CD4-positive, alpha-beta T cell (primary cell): ENCODE results near the gene HSF2BP. TPM values are rescaled to one million over a fixed set of nuclear protein-coding genes. Genes with fewer than 3 reads are reported as not detected.

Experiments
- ATAC-seq: fragments of 200-7000 bp; cut with Tn5 transposase; one replicate; pipeline ENCODE4 v1.10.0; 2022; ENCODE audit warnings: mild to moderate bottlenecking; ENCODE audit not compliant: poor library complexity
- CTCF ChIA-PET: fragments of 350-600 bp; sonication (Branson Sonifier 250); formaldehyde crosslinking; loops from one replicate; lab custom pipeline; 2021; ENCODE audit warnings: antibody characterized with exemption, inconsistent platforms; lab: Charles Lee
- POLR2A ChIA-PET: fragments of 350-600 bp; sonication (Branson Sonifier 250); formaldehyde crosslinking; loops from one replicate; lab custom pipeline; 2021; ENCODE audit warnings: antibody characterized with exemption, inconsistent platforms; lab: Charles Lee
- DNase-seq, 14 experiments: peaks; one replicate each; pipeline ENCODE4 v3.0.0-alpha.2; 2013 to 2020; ENCODE audit warnings: mixed read lengths in 2 of 14
- H3K27ac ChIP-seq, 2 donors: one replicate each; pipeline versions ENCODE4 v1.5.1 to v1.7.0; 2013; ENCODE audit warnings: low read length in 2 of 2, low read depth in 1 of 2, mild to moderate bottlenecking in 1 of 2
- H3K27me3 ChIP-seq, 2 experiments: 1 replicate in 1 of 2; 2 replicates in 1 of 2; pipeline versions ENCODE4 v1.6.1 to v1.7.0; 2013; ENCODE audit warnings: low read length in 2 of 2, control low read depth in 1 of 2, mild to moderate bottlenecking in 1 of 2, moderate library complexity in 1 of 2; ENCODE audit not compliant: insufficient read depth in 2 of 2, control insufficient read depth in 1 of 2
- H3K36me3 ChIP-seq: one replicate; pipeline ENCODE4 v1.6.1; 2013; ENCODE audit warnings: low read length, control low read depth; ENCODE audit not compliant: insufficient read depth
- H3K4me1 ChIP-seq: one replicate; pipeline ENCODE4 v1.6.1; 2013; ENCODE audit warnings: low read length, control low read depth; ENCODE audit not compliant: insufficient read depth
- H3K4me3 ChIP-seq: one replicate; pipeline ENCODE4 v1.5.1; 2013; ENCODE audit warnings: mild to moderate bottlenecking, low read length, moderate library complexity
- H3K9me3 ChIP-seq, 2 experiments: 1 replicate in 1 of 2; 2 replicates in 1 of 2; pipeline versions ENCODE4 v1.6.1 to v1.7.0; 2013; ENCODE audit warnings: low read length in 2 of 2, mild to moderate bottlenecking in 2 of 2, control low read depth in 1 of 2, moderate library complexity in 1 of 2; ENCODE audit not compliant: control insufficient read depth in 1 of 2, insufficient read depth in 1 of 2
- H3K27ac Mint-ChIP-seq: one replicate; pipeline ENCODE4 v1.8.0; 2020; ENCODE audit warnings: mixed read lengths
- H3K27me3 Mint-ChIP-seq: one replicate; pipeline ENCODE4 v1.8.0; 2021; ENCODE audit warnings: mixed read lengths
- H3K36me3 Mint-ChIP-seq: one replicate; pipeline ENCODE4 v1.8.0; 2021; ENCODE audit warnings: low read depth, mixed read lengths
- H3K4me1 Mint-ChIP-seq: one replicate; pipeline ENCODE4 v1.8.0; 2021; ENCODE audit warnings: low read depth, mixed read lengths
- H3K4me3 Mint-ChIP-seq: one replicate; pipeline ENCODE4 v1.8.0; 2020; ENCODE audit warnings: mild to moderate bottlenecking, mixed read lengths
- H3K9me3 Mint-ChIP-seq: one replicate; pipeline ENCODE4 v1.8.0; 2020; ENCODE audit warnings: mixed read lengths
- CTCF ChIP-seq: fragments of 200-600 bp; IDR thresholded peaks from one replicate; pipeline ENCODE4 v1.8.0; 2022; ENCODE audit warnings: antibody characterized with exemption, mild to moderate bottlenecking
- intact Hi-C, 2 experiments: fragments of 100-400 bp; cut with DNase I in 1 of 2; cut with micrococcal nuclease in 1 of 2; formaldehyde crosslinking; loops; one replicate each; pipeline versions ENCODE4 v1.15.1 to v1.9.0; 2023 to 2025; cut with DNase I, micrococcal nuclease
- polyA plus RNA-seq, 2 donors: library from polyadenylated mRNA; unstranded; fragments of 120-200 nt; gene quantifications; one replicate each; pipeline ENCODE4 v1.2.1, GENCODE V29; 2013
- total RNA-seq, 174 experiments: library from RNA in 2 of 174; stranded (reverse) in 2 of 174; gene quantifications; one replicate each; pipeline ENCODE4 v1.2.3 and lab custom pipeline; 2021 to 2026

HSF2BP gene
- under 1 TPM; 0.59 to 0.93 TPM for total RNA-seq
- polyA plus RNA-seq (2013, experiment 1 of 2): 0.35 TPM
- polyA plus RNA-seq (2013, experiment 2 of 2): 0.39 TPM
- total RNA-seq (lab: John Stamatoyannopoulos, UW): 0.11 to 3.2 (median 0.92) reads per million in 172 experiments

GRCh38 chr21:43659136-43660000 lies at the start of gene HSF2BP, which contains the start of gene RRP1B:
Gene HSF2BP, minus strand, starts transcription at chr21:43659488. Its CDS starts 1,392 bp downstream, at chr21:43658096.
Gene RRP1B, plus strand, starts transcription at chr21:43659560. Its CDS starts 105 bp downstream, at chr21:43659665.
- Mint-ChIP-seq H3K9me3 (no peaks in the 10 kb centered on the region), H3K27me3 (no peaks in the 10 kb centered on the region), H3K36me3 (peaks cover 38% of the 10 kb centered on the region), H3K27ac (peak within 1 kb of the TSS; percentile 87), H3K4me3 (peak within 1 kb of the TSS; percentile 84), H3K4me1 (peaks cover 44% of the 10 kb centered on the region)
- peak; percentile 53 to 94 (median 74) for DNase-seq
- Histone ChIP-seq H3K9me3 (no peaks in the 10 kb centered on the region), H3K36me3 (peaks cover 21% of the 10 kb centered on the region), H3K27ac (peak within 1 kb of the TSS; percentile 82 to 84), H3K4me1 (peaks cover 48% of the 10 kb centered on the region), H3K4me3 (peak within 1 kb of the TSS; percentile 92), H3K27me3 (no peaks in the 10 kb centered on the region)
- intact Hi-C loops: loop anchor here in 1 of 2 experiments (1.0 kb wide), 1 partner anchor 13 kb away; no protein-coding TSS in a partner anchor
- ChIA-PET POLR2A (interaction anchor here (1.0 to 2.9 kb wide), 8 partner anchors 13 to 767 kb away, joined by 3 to 22 read pairs (median 5); partner anchors contain the start of genes NDUFV3, PDXK and PKNOX1), CTCF (interaction anchor here (0.6 kb wide), 1 partner anchor 1479 kb away, joined by 3 read pairs; no protein-coding TSS in a partner anchor)
- TF ChIP-seq CTCF: no peak
- peak; percentile 82 for ATAC-seq

- POLR2A ChIA-PET: no interaction called here
Measured at GRCh38 chr21:43708745-43709381, 49.6 kb upstream of the HSF2BP start.

More at GRCh38 chr21:43708745-43709381, 49.6 kb upstream of the HSF2BP start:
- Mint-ChIP-seq H3K4me1 (no peaks in the 10 kb centered on the region), H3K4me3 (no peak overlapping the region), H3K9me3 (no peaks in the 10 kb centered on the region), H3K27me3 (no peaks in the 10 kb centered on the region), H3K27ac (no peak overlapping the region), H3K36me3 (no peaks in the 10 kb centered on the region)
- Histone ChIP-seq H3K36me3 (no peaks in the 10 kb centered on the region), H3K4me3 (no peak overlapping the region), H3K4me1 (peaks cover 8% of the 10 kb centered on the region), H3K9me3 (no peaks in the 10 kb centered on the region), H3K27ac (no peak overlapping the region), H3K27me3 (no peaks in the 10 kb centered on the region)
- no peak for TF ChIP-seq CTCF
- no peak for DNase-seq
- CTCF ChIA-PET: no interaction called here
- ATAC-seq: no peak
- intact Hi-C loops: no loop called here
